ENCODE data around the gene TMEM63A. TPM values are rescaled to one million over a fixed set of nuclear protein-coding genes. Genes with fewer than 3 reads are reported as not detected.

TMEM63A gene
- total and polyA plus RNA-seq, 10 of the 15 experiments (the other 5 are each of a cell fraction or from before 2014, with no cell fraction given) = 1.3 to 33.5 (median 15.2) TPM

GRCh38 chr1:225855503-225856300 lies 26.5 kb downstream of the TMEM63A start:
- H3K79me2 ChIP-seq (ENCODE audit: control insufficient read depth, insufficient read depth, low read length) = no peaks in the 10 kb centered on the region
- H3K4me1 ChIP-seq (ENCODE audit: control insufficient read depth, insufficient read depth, low read length) = peaks cover 24% of the 10 kb centered on the region
- no TSS peak for BruUV-seq (replicated peaks)
- no peak overlapping the region; the same call in 1 of the 2 replicates for H2AFZ ChIP-seq (ENCODE audit: control insufficient read depth, low read depth, low read length)
- DNase-seq (ENCODE audit: low read depth, low spot score) (no peak), FAIRE-seq (no peak), ATAC-seq (no peak)
- SMC1A ChIA-PET (ENCODE audit: uncharacterized antibody, unreplicated experiment) = interaction anchor here (0.7 to 1.3 kb wide), 2 partner anchors 13 to 25 kb away, joined by 3 read pairs; no protein-coding TSS in a partner anchor
- no peak overlapping the region for H3K9ac ChIP-seq (ENCODE audit: control insufficient read depth, insufficient read depth, low read length)
- H3K4me2 ChIP-seq (ENCODE audit: control insufficient read depth, insufficient read depth) = peak overlapping the region; percentile 42
- RAD21 ChIA-PET (ENCODE audit: unreplicated experiment) = interaction anchor here (1.6 kb wide), 1 partner anchor 27 kb away, joined by 3 read pairs; no protein-coding TSS in a partner anchor
- H3K27me3 ChIP-seq (replicated peaks in 1 of 2; ENCODE audit: control insufficient read depth in 2 of 2, insufficient read depth in 2 of 2, low read length in 1 of 2) = no peaks in the 10 kb centered on the region
- H3K36me3 ChIP-seq (ENCODE audit: control insufficient read depth in 2 of 2, insufficient read depth in 2 of 2, low read length in 1 of 2) = peaks cover 1 to 28% of the 10 kb centered on the region in 2 experiments
- TF ChIP-seq RCOR1 (conservative IDR thresholded peaks at IDR 0.05; ENCODE audit: low read depth, low read length) (no peak), KAT2A (conservative IDR thresholded peaks at IDR 0.05; ENCODE audit: control insufficient read depth, low read depth, low read length) (no peak), ZNF687 (IDR thresholded peaks at IDR 0.05) (no peak), ATF7 (IDR thresholded peaks at IDR 0.05; ENCODE audit: low read depth) (no peak), FOXM1 (IDR thresholded peaks at IDR 0.05; ENCODE audit: low read depth, low read length) (no peak), BCL11A (IDR thresholded peaks at IDR 0.05; ENCODE audit: low read depth, low read length) (no peak), RB1 (IDR thresholded peaks at IDR 0.05; ENCODE audit: borderline replicate concordance) (no peak), CHD4 (IDR thresholded peaks at IDR 0.05) (no peak), HDAC6 (IDR thresholded peaks at IDR 0.05; ENCODE audit: unreplicated experiment) (no peak)
- no peak overlapping the region for H3K4me3 ChIP-seq
- no peak overlapping the region; the same call in 1 of the 2 replicates for H3K27ac ChIP-seq (ENCODE audit: control insufficient read depth, insufficient read depth)
- in situ Hi-C loops (cut with MboI) (no loop called here), intact Hi-C loops (cut with micrococcal nuclease; ENCODE audit: unreplicated experiment) (no loop called here)
- no peaks in the 10 kb centered on the region for H3K9me3 ChIP-seq (replicated peaks; ENCODE audit: control insufficient read depth, insufficient read depth, low read length)
- POLR2A ChIA-PET = no interaction called here
- no peaks in the 10 kb centered on the region for H4K20me1 ChIP-seq (ENCODE audit: control insufficient read depth, insufficient read depth)
- 99% methylated on average over 10 of the region's 10 CpGs for WGBS (ENCODE audit: insufficient coverage, insufficient replicate concordance, low lambda C conversion rate, missing lambda C conversion rate)
- CTCF ChIA-PET = interaction anchor here (0.6 to 2.1 kb wide), 4 partner anchors 22 to 393 kb away, joined by 3 to 8 read pairs (median 5); partner anchors contain the start of gene SRP9
